A673 (cell line): ENCODE results near the gene DNAJC1.

Experiments
- EZH2 ChIP-seq: fragments of 200-600 bp; sonication (generic); IDR thresholded peaks from 2 replicates; pipeline ENCODE4 v1.6.1; 2017; ENCODE audit warnings: borderline replicate concordance, low read depth, mild to moderate bottlenecking, mixed read lengths, antibody characterized with exemption, low read length; ENCODE audit not compliant: poor library complexity, severe bottlenecking
- TF ChIP-seq, protein P1 (sequence below): fragments of 300-800, 200-600 bp; sonication (generic); conservative IDR thresholded peaks from 2 replicates; pipeline ENCODE4 v1.5.1; 2017; ENCODE audit warnings: low read depth, mild to moderate bottlenecking, antibody characterized with exemption, low read length, moderate library complexity, mixed read lengths

DNA sequence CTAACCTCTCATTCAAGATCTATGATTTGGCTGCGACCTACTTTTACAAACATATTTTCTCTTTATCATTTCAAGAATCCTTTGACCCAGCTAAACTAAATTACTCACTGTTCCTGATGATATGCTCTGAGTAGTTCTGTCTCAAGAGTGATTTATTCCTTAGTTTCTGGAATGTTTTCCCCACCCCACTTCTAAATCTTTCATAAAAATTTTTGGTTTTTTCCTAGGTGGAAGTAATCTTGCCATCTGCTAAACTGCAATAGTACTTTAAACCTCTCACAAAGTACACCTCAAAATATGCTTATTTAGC lies 170.8 kb downstream of the DNAJC1 start:
- TF ChIP-seq, protein P1, sequence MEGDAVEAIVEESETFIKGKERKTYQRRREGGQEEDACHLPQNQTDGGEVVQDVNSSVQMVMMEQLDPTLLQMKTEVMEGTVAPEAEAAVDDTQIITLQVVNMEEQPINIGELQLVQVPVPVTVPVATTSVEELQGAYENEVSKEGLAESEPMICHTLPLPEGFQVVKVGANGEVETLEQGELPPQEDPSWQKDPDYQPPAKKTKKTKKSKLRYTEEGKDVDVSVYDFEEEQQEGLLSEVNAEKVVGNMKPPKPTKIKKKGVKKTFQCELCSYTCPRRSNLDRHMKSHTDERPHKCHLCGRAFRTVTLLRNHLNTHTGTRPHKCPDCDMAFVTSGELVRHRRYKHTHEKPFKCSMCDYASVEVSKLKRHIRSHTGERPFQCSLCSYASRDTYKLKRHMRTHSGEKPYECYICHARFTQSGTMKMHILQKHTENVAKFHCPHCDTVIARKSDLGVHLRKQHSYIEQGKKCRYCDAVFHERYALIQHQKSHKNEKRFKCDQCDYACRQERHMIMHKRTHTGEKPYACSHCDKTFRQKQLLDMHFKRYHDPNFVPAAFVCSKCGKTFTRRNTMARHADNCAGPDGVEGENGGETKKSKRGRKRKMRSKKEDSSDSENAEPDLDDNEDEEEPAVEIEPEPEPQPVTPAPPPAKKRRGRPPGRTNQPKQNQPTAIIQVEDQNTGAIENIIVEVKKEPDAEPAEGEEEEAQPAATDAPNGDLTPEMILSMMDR: no peak
- TF ChIP-seq EZH2: no peak
